ENCODE data around the gene NFIB. TPM values are rescaled to one million over a fixed set of nuclear protein-coding genes. Genes with fewer than 3 reads are reported as not detected.

Gene NFIB
- total RNA-seq, 5 donors from 2014 or later (not counting 1 experiment from before 2014, with no cell fraction given) = 0.15 to 0.89 (median 0.39) TPM; not detected in 1

DNA sequence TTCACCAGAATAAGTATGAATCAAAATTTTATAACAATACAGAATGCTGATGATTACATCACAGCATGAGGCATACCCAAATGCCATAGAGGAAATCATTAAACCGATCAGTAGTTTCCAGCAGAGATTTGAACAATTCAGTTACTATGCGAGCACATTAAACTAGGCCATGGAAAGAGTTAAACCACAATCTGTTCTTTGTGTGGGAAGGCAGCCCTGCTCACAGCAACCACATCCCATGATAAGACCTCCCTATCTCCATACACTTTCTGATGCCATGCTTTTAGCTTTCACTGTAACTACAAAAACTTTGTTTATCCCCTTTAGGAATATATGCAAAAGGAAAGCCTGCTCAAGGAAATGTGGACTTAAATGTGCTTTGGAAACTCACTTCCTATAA, 4.5 kb downstream of the NFIB start:
- H3K36me3 Mint-ChIP-seq = no peaks in the 10 kb centered on the region
- Histone ChIP-seq H3K27ac (ENCODE audit: low read length) (no peak overlapping the region), H3K4me1 (ENCODE audit: control insufficient read depth in 1 of 2, extremely low read depth in 1 of 2, insufficient read depth in 2 of 2, low read length in 2 of 2) (peaks cover 2 to 14% of the 10 kb centered on the region in 2 experiments), H3K4me3 (ENCODE audit: control insufficient read depth in 1 of 2, extremely low read depth in 1 of 2, low read length in 1 of 2) (no peak overlapping the region), H3K27me3 (replicated peaks in 1 of 2; ENCODE audit: control insufficient read depth in 2 of 2, extremely low read depth in 1 of 2, insufficient read depth in 2 of 2, low read length in 1 of 2) (peaks cover 9 to 20% of the 10 kb centered on the region in 2 experiments), H3K36me3 (ENCODE audit: control insufficient read depth in 2 of 2, extremely low read depth in 1 of 2, insufficient read depth in 1 of 2, low read length in 1 of 2) (no peaks in the 10 kb centered on the region), H3K9me3 (no peaks in the 10 kb centered on the region)
- ChIA-PET POLR2A (no interaction called here), CTCF (no interaction called here)
- no peak for DNase-seq
- no CpG with 5 or more reads among the region's 2 CpGs for WGBS (ENCODE audit: insufficient coverage)
- H3K4me1 Mint-ChIP-seq = peaks cover 11 to 16% (median 13%) of the 10 kb centered on the region in 3 donors
- H3K4me3 Mint-ChIP-seq = no peak overlapping the region
- ATAC-seq (replicated peaks in 1 of 4) = no peak
- H3K27ac Mint-ChIP-seq = no peak overlapping the region
- peaks cover 0 to 3% (median 0%) of the 10 kb centered on the region in 3 donors for H3K9me3 Mint-ChIP-seq
- H3K27me3 Mint-ChIP-seq = peaks cover 58 to 64% of the 10 kb centered on the region in 2 donors

- no peaks in the 10 kb centered on the region for H3K36me3 Mint-ChIP-seq
- ChIA-PET POLR2A (no interaction called here), CTCF (no interaction called here)
- Histone ChIP-seq H3K4me1 (ENCODE audit: control insufficient read depth in 1 of 2, extremely low read depth in 1 of 2, insufficient read depth in 2 of 2, low read length in 2 of 2) (peaks cover 2 to 10% of the 10 kb centered on the region in 2 experiments), H3K27ac (ENCODE audit: low read length) (no peak overlapping the region), H3K9me3 (no peaks in the 10 kb centered on the region), H3K27me3 (replicated peaks in 1 of 2; ENCODE audit: control insufficient read depth in 2 of 2, extremely low read depth in 1 of 2, insufficient read depth in 2 of 2, low read length in 1 of 2) (peaks cover 9 to 17% of the 10 kb centered on the region in 2 experiments), H3K4me3 (ENCODE audit: control insufficient read depth in 1 of 2, extremely low read depth in 1 of 2, low read length in 1 of 2) (no peak overlapping the region), H3K36me3 (ENCODE audit: control insufficient read depth in 2 of 2, extremely low read depth in 1 of 2, insufficient read depth in 1 of 2, low read length in 1 of 2) (no peaks in the 10 kb centered on the region)
- H3K9me3 Mint-ChIP-seq = peaks cover 0 to 3% (median 0%) of the 10 kb centered on the region in 3 donors
- ATAC-seq (replicated peaks in 1 of 4) (no peak), DNase-seq (no peak)
- H3K4me3 Mint-ChIP-seq = no peak overlapping the region
- peaks cover 10 to 14% (median 11%) of the 10 kb centered on the region in 3 donors for H3K4me1 Mint-ChIP-seq
- H3K27ac Mint-ChIP-seq = no peak overlapping the region
- whole genome bisulfite sequencing (ENCODE audit: insufficient coverage) = 81% methylated on average over 4 of the region's 6 CpGs
- H3K27me3 Mint-ChIP-seq = peaks cover 61 to 67% of the 10 kb centered on the region in 2 donors
Measured at GRCh38 chr9:14308853-14309145, 5.1 kb downstream of the NFIB start.

DNA sequence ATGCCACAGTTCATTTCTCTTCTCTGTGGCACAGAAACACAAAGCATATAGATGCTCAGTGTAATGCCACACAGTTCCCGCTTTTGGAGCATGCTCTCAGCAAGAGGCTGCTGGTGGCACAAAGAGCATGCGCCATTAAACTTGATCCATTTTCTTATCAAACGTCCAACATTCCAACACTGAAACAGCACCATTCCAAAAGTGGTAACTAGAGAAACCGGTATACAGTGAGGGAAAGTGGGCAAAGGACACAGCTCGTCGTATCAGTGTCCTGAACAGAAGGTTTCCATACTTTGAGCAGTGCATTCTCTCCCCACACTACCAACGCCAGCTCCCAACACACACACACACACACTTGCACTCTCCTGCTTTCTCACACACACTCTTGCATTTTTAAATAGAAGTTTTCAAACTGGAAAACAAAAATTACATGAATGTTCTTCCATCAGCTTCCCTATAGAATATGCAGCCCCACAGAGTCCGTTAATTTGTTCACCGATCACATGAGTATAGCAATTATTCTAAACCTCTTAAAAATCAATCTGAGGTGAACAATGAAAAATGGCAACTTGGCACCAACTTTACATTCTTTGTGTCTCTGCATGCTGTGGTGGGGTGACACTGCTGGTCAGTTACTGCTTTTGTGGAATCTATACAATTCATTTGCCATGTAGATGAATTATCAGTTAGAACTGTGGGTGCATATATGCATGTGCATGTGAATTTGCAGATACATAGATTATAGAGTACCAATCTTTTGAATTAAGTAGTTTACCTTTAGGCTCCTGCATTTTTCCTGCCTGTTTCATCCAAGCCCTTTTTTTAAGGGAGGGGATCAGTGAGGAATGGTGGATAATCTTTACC, 5.7 kb downstream of the NFIB start:
- Histone ChIP-seq H3K4me3 (ENCODE audit: control insufficient read depth in 1 of 2, extremely low read depth in 1 of 2, low read length in 1 of 2) (no peak overlapping the region), H3K27me3 (replicated peaks in 1 of 2; ENCODE audit: control insufficient read depth in 2 of 2, extremely low read depth in 1 of 2, insufficient read depth in 2 of 2, low read length in 1 of 2) (peaks cover 10 to 14% of the 10 kb centered on the region in 2 experiments), H3K27ac (ENCODE audit: low read length) (no peak overlapping the region), H3K36me3 (ENCODE audit: control insufficient read depth in 2 of 2, extremely low read depth in 1 of 2, insufficient read depth in 1 of 2, low read length in 1 of 2) (no peaks in the 10 kb centered on the region), H3K9me3 (no peaks in the 10 kb centered on the region), H3K4me1 (ENCODE audit: control insufficient read depth in 1 of 2, extremely low read depth in 1 of 2, insufficient read depth in 2 of 2, low read length in 2 of 2) (peaks cover 0 to 5% of the 10 kb centered on the region in 2 experiments)
- no peaks in the 10 kb centered on the region for H3K36me3 Mint-ChIP-seq
- DNase-seq (no peak), ATAC-seq (replicated peaks in 1 of 4) (no peak)
- ChIA-PET CTCF (no interaction called here), POLR2A (no interaction called here)
- H3K4me3 Mint-ChIP-seq = no peak overlapping the region
- 82% methylated on average over 2 of the region's 9 CpGs for WGBS (ENCODE audit: insufficient coverage)
- H3K27ac Mint-ChIP-seq = no peak overlapping the region
- peaks cover 59 to 66% of the 10 kb centered on the region in 2 donors for H3K27me3 Mint-ChIP-seq
- H3K9me3 Mint-ChIP-seq = peaks cover 0 to 3% (median 0%) of the 10 kb centered on the region in 3 donors
- peaks cover 5 to 9% (median 6%) of the 10 kb centered on the region in 3 donors for H3K4me1 Mint-ChIP-seq

GRCh38 chr9:14306672-14307660, 7.0 kb downstream of the NFIB start:
- Histone ChIP-seq H3K27me3 (replicated peaks in 1 of 2; ENCODE audit: control insufficient read depth in 2 of 2, extremely low read depth in 1 of 2, insufficient read depth in 2 of 2, low read length in 1 of 2) (peaks cover 6% of the 10 kb centered on the region in 2 experiments), H3K9me3 (no peaks in the 10 kb centered on the region), H3K4me3 (ENCODE audit: control insufficient read depth in 1 of 2, extremely low read depth in 1 of 2, low read length in 1 of 2) (no peak overlapping the region), H3K27ac (ENCODE audit: low read length) (no peak overlapping the region), H3K4me1 (ENCODE audit: control insufficient read depth in 1 of 2, extremely low read depth in 1 of 2, insufficient read depth in 2 of 2, low read length in 2 of 2) (no peaks in the 10 kb centered on the region), H3K36me3 (ENCODE audit: control insufficient read depth in 2 of 2, extremely low read depth in 1 of 2, insufficient read depth in 1 of 2, low read length in 1 of 2) (no peaks in the 10 kb centered on the region)
- 92% methylated on average over 18 of the region's 26 CpGs for WGBS (ENCODE audit: insufficient coverage)
- ATAC-seq (replicated peaks in 1 of 4) (no peak), DNase-seq (no peak)
- Mint-ChIP-seq H3K27me3 (peaks cover 51 to 62% of the 10 kb centered on the region in 2 donors), H3K9me3 (no peaks in the 10 kb centered on the region), H3K4me3 (no peak overlapping the region), H3K4me1 (peaks cover 0 to 4% (median 0%) of the 10 kb centered on the region in 3 donors), H3K36me3 (no peaks in the 10 kb centered on the region), H3K27ac (no peak overlapping the region)
- CTCF ChIA-PET = no interaction called here
- POLR2A ChIA-PET = no interaction called here

DNA sequence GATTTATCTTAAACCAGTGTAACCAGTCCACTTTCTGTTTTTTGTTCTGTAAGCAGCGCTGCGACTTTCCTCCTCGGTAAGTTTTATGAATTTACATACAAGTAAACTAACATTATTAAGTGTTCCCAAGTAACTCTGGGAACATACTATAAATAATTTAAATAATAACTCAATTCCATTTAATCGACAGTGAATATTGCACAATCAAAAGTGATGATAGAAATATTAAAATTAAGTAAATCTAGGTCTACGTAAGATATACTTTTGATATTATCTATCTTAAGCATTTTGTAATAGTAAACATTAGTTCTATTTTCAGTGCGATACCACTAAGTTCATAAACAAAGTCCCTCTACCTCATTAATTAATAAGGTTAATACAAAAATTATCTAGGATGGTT, 7.8 kb downstream of the NFIB start:
- ATAC-seq (replicated peaks in 1 of 4) = no peak

GRCh38 chr9:14304259-14304658, 9.7 kb downstream of the NFIB start:
- ChIA-PET POLR2A (no interaction called here), CTCF (no interaction called here)
- H3K9me3 ChIP-seq = no peaks in the 10 kb centered on the region
- H3K36me3 ChIP-seq (ENCODE audit: control insufficient read depth in 2 of 2, extremely low read depth in 1 of 2, insufficient read depth in 1 of 2, low read length in 1 of 2) = no peaks in the 10 kb centered on the region
- no peaks in the 10 kb centered on the region for H3K4me1 ChIP-seq (ENCODE audit: control insufficient read depth in 1 of 2, extremely low read depth in 1 of 2, insufficient read depth in 2 of 2, low read length in 2 of 2)
- no peak overlapping the region for H3K4me3 ChIP-seq (ENCODE audit: control insufficient read depth in 1 of 2, extremely low read depth in 1 of 2, low read length in 1 of 2)
- Mint-ChIP-seq H3K36me3 (no peaks in the 10 kb centered on the region), H3K9me3 (no peaks in the 10 kb centered on the region), H3K4me1 (peaks cover 0 to under 1% (median 0%) of the 10 kb centered on the region in 3 donors), H3K27me3 (peaks cover 52 to 54% of the 10 kb centered on the region in 2 donors), H3K4me3 (no peak overlapping the region), H3K27ac (no peak overlapping the region)
- H3K27me3 ChIP-seq (replicated peaks in 1 of 2; ENCODE audit: control insufficient read depth in 2 of 2, extremely low read depth in 1 of 2, insufficient read depth in 2 of 2, low read length in 1 of 2) = peaks cover 6 to 9% of the 10 kb centered on the region in 2 experiments
- no CpG with 5 or more reads among the region's 3 CpGs for WGBS (ENCODE audit: insufficient coverage)
- ATAC-seq (replicated peaks in 1 of 4) (no peak), DNase-seq (no peak)
- H3K27ac ChIP-seq (ENCODE audit: low read length) = no peak overlapping the region

More for the DNA sequence above, 7.8 kb downstream of the NFIB start:
- CTCF ChIA-PET = no interaction called here
- Histone ChIP-seq H3K4me3 (ENCODE audit: control insufficient read depth in 1 of 2, extremely low read depth in 1 of 2, low read length in 1 of 2) (no peak overlapping the region), H3K27ac (ENCODE audit: low read length) (no peak overlapping the region), H3K36me3 (ENCODE audit: control insufficient read depth in 2 of 2, extremely low read depth in 1 of 2, insufficient read depth in 1 of 2, low read length in 1 of 2) (no peaks in the 10 kb centered on the region), H3K4me1 (ENCODE audit: control insufficient read depth in 1 of 2, extremely low read depth in 1 of 2, insufficient read depth in 2 of 2, low read length in 2 of 2) (no peaks in the 10 kb centered on the region), H3K9me3 (no peaks in the 10 kb centered on the region), H3K27me3 (replicated peaks in 1 of 2; ENCODE audit: control insufficient read depth in 2 of 2, extremely low read depth in 1 of 2, insufficient read depth in 2 of 2, low read length in 1 of 2) (peaks cover 6 to 9% of the 10 kb centered on the region in 2 experiments)
- peaks cover 45 to 56% of the 10 kb centered on the region in 2 donors for H3K27me3 Mint-ChIP-seq
- no peaks in the 10 kb centered on the region for H3K9me3 Mint-ChIP-seq
- POLR2A ChIA-PET = no interaction called here
- H3K4me1 Mint-ChIP-seq = peaks cover 0 to 4% (median 0%) of the 10 kb centered on the region in 3 donors
- H3K27ac Mint-ChIP-seq = no peak overlapping the region
- no CpG with 5 or more reads among the region's 6 CpGs for WGBS (ENCODE audit: insufficient coverage)
- no peak overlapping the region for H3K4me3 Mint-ChIP-seq
- DNase-seq = no peak
- no peaks in the 10 kb centered on the region for H3K36me3 Mint-ChIP-seq

Measured in T-cell (primary cell).